ENCODE data around the gene CNPY4.

Gene CNPY4

DNA sequence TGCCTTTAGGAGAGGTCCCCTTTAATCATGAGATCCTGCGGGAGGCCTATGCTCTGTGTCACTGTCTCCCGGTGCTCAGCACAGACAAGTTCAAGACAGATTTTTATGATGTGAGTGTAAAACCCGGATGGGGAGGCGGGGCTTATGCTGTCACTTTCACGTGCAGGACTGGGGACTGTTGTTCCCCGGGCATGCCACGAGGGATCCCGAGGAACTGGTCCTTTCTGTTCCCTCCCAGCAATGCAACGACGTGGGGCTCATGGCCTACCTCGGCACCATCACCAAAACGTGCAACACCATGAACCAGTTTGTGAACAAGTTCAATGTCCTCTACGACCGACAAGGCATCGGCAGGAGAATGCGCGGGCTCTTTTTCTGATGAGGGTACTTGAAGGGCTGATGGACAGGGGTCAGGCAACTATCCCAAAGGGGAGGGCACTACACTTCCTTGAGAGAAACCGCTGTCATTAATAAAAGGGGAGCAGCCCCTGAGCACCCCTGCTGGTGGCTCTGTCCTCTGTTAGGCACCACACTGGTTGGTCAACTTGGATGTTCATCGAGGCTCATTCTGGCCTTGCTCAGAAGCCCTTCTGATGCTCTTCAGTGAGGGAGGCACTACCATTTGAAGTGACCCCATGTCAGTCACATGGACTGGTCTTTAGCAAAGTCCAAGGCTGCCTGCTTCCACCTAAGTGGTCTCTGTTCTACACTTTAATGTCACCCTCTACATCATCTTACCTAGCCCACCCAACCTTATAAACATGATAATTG lies 27.8 kb upstream of the CNPY4 start:
- no peak for DNase-seq (ENCODE audit: low spot score)

DNA sequence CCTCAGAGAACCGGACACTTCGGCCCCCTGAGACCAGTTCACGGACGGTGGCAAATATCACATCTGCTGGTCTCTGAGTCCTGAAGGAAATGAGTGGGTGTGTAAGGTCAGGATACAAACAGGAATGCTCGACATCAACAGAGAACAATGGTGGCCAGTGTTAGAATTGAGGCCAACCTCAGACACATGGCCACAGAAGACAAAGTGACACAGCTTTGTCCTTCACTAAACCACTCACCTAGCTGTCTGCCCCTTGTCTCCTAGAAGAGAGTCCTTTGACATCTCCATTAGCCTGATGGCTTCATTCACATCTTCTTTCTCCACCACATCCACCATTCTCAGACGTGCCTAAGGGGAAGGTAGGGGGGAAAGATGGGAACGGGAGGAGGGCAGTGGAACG lies 26.4 kb upstream of the CNPY4 start:
- no peak for DNase-seq (ENCODE audit: low spot score)

DNA sequence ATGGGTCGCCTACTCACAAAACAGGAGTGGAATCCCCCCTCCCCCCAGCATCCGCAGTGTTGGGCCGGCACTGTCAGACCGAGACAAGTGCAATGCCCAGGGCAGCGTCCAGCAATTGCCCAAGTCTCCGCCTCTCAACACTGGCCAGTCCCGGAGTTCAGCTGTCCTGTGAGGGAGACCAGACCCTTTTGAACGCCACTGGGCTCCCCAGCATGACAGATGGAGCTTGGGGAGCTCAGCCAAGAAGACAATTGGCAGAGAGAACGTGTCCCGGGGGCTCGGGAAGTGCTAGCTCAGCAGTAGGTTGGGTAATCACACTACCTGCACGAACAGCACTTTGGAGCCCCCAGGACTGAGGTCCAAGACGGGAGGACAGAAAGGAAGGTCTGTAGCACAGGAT lies 25.9 kb upstream of the CNPY4 start:
- no peak for DNase-seq (ENCODE audit: low spot score)

DNA sequence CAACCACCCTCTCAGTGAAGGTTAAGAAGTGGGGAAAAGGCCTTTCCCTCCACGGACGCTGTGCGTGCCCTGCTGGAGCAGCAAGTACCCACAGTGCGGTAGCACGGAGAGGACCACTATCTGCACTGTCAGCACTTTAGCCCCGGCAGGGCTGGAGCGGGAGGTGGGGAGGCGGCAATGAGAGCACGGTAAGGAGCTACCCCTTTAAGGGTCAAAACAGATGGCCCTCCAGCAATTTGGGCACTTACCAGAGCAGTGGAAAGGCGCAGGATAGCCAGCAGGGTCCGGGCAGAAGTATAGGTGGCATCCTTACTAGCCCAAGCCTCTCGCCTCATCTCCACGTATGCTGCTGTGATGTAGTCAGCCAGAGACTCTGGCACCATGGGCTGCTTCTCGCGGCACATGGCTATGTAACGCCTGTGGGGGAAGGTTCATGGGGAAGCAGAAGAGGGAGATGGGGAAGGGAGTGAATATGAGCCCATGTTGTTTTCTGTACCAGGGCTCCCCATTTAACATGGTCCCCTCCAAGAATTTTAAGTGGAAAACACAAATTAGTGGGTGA lies 25.4 kb upstream of the CNPY4 start:
- no peak for DNase-seq (ENCODE audit: low spot score)

DNA sequence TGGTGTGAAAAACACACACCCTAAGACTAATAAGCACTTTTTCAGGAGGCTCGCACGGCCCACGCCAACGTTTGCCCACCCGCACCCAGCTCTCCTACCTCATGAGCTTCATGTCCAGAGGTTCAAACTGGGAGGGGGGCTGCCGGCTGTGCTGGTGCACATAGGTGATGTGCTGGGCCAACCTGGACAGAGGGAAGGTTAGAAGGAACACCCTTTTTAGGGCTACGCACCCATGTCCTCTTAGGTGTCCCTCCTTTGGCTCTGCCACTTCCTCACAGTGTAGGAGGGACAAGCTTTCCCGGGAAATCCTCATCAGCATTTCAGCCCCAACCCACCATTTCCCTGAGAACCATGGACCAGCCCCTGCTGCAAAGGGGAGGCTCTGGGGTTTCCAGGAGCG lies 24.1 kb upstream of the CNPY4 start:
- no peak for DNase-seq (ENCODE audit: low spot score)

DNA sequence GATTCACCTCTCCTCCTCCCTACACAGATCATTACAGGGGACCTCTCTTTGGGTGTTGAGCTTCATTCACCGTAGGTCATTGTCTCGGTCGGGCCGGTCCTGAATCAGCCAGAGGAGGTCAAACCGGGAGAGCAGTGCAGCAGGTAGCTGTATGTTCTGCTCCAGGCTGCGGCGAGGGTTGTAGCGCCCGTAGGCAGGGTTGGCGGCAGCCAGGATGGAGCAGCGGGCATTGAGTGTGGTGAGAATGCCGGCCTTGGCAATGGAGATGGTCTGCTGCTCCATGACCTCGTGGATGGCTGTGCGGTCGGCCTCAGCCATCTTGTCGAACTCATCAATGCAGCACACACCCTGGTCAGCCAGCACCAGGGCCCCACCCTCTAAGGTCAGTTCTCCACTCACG lies 23.7 kb upstream of the CNPY4 start:
- no peak for DNase-seq (ENCODE audit: low spot score)

DNA sequence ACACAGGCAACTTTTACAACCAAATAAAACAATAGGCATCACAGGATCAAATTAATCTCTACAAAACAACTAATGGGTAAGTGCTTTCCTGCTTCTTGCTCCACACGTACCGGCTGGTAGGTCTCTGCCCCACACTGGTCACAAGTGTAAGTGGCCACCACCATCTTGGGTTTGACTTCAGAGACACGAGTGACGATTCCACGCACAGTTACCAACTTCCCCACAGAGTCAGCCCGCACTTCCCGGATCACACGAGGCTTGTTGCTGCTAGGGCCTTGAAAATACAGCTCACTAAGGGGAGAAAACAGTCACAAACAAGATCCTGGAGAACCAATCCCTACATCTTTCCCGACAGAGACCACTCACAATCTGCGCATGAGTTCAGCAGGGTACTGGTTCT lies 20.5 kb upstream of the CNPY4 start:
- no peak for DNase-seq (ENCODE audit: low spot score)

DNA sequence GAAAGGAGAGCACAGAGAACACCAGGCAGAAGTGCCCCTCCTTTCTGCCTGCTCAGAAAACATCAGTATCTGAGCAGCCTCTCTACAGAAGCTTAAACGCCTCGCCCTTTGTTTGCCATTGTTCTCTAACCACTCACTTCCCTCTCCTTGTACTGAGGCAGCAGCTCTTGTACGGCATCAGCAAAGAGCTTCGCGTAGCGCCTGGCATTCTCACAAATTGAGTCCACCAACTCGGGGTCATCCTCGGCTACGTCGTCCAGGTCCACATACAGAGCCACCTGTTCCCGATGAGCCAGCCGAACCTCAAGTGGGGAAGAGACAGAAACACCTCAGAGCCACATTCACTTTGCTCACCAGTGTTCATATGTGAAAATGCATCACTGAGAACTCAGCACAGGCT lies 20.0 kb upstream of the CNPY4 start:
- DNase-seq (ENCODE audit: low spot score), result no peak

DNA sequence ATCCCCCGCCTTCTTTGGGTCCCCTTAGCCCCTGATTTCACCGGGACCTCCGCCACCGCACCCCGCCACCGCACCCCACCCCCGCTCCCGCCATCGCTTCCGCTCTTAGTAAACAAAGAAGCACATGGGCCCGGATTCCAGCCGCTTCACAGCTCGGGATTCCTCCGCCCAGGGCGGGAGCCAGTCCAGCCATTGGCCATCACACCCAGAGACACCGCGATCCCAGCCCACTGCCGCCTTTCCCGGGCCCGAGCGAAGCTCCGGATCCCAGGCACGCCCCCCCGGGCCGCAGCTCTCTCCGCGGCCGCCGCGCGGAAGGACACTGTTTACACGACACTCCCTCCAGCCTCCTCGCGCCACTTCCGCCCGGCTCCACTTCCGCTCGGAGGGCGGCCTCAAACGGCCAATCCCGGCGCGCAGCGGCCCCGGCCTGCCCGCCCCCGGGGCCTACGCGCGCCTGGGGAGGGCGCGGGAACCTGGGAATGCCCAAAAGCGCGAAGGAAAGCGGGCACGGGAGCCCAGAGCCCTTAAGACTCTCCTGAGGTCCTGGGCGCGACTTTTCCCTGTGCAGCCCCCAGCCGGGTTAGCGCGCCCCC lies 18.9 kb upstream of the CNPY4 start:
- peak; percentile 97 for DNase-seq (ENCODE audit: low spot score)

DNA sequence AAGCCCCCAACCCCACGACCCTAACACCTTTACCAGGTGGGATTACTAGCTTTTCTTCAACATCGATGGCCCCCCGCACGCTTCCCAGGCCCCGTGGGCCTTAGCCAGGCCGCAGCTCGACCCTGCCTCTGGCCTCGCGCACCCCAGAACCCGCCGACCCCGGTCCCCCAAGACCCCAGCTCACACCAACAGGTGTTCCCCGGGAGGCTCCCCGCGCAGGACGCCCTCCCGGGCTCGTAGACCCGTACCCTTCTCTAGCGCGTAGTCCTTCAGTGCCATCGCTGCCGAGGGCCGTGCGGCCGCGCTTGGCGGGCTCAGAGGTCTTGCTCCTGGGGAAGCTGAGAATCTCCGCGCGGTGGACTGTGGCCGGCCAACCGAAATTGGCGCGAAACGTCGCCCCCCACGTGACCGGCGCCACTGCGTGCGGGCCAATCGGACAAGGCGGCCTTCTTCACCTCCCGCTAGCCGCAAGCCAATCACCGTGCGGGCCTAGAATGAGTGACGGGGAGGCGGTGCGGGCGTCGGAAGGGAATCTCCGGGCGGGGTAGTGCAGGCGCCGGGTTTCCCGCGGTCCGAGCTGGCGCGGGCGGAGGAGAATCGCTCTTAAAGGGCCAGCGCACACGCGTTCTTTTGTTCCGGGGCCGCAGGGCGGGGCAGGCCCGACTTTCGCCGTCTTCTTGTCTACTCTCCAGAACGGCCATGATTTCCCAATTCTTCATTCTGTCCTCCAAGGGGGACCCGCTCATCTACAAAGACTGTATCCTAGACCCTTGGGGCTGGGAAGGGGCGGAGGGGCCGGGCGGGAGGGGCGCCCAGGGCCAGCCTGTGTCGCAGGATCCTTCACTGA lies 18.2 kb upstream of the CNPY4 start, which contains the start of the genes AP4M1 and MCM7:
Gene AP4M1, plus strand, starts transcription at position 628 of the 847 bp plus-strand sequence. Its CDS starts 72 bp downstream, at position 700.
Gene MCM7, minus strand, starts transcription at position 382 of the 847 bp plus-strand sequence. Its CDS starts 103 bp downstream, at position 279.
- peak; percentile 98 for DNase-seq (ENCODE audit: low spot score)

DNA sequence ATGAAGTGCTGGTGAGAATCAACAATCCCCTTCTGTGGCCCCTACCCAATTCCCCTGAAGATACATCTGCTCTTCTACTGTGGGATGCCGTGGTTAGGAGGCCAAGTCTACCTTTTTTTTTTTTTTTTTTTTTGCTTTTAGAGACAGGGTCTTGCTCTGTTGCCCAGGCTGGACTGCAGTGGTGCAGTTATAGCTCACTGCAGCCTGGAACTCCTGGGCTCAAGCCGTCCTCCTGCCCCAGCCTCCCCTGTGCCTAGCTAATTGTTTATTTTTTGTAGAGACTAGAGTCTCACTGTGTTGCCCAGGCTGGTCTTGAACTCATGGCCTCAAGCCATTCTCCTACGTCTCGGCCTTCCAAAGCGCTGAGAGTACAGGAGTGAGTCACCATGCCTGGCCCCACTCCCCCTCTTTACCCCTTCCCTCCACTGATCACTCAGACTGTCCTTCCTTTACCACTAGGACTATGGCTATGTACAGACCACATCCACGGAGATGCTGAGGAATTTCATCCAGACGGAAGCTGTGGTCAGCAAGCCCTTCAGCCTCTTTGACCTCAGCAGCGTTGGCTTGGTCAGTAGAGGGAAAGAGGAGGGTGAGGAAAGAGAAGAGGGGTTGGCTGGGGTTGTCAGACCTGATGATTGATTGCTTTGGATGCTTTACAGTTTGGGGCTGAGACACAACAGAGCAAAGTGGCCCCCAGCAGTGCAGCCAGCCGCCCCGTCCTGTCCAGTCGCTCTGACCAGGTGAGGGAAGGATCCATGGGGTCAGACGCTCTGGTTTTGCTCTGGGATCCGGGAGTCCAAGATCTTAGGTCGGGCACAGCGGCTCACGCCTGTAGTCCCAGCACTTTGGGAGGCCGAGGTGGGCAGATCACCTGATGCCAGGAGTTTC lies 16.2 kb upstream of the CNPY4 start:
- no peak for DNase-seq (ENCODE audit: low spot score)

DNA sequence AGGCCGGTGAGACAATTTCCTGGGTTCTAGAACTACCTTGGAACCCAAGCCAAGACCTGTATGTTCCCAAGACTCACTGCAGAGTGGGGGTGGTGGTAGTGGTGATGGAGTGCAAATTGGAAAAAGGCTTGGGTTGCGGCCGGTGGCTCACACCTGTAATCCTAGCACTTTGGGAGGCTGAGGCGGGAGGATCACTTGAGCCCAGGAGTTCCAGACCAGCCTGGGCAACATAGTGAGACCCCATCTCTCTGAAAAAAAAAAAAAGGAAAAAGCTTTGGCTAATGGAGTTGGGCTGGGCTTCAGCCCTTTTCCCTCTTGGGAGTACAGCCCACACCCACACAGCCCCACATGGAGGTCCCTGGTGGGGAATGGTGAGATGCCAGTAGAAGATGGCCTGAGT lies 13.9 kb upstream of the CNPY4 start:
- no peak for DNase-seq (ENCODE audit: low spot score)

DNA sequence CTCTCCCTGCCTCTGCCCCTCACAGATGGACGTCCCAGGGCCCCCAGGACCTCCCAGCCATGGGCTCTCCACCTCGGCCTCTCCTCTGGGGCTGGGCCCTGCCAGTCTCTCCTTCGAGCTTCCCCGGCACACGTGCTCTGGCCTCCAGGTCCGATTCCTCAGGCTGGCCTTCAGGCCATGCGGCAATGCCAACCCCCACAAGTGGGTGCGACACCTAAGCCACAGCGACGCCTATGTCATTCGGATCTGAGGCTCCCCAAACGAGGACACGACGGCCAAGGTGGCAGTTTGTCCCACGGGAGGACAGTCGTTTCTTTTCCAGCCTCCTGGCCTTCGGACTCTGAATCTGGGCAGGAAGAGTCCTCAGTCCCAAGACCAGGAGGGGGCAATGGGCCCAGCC lies 12.8 kb upstream of the CNPY4 start:
- DNase-seq (ENCODE audit: low spot score), result no peak

DNA sequence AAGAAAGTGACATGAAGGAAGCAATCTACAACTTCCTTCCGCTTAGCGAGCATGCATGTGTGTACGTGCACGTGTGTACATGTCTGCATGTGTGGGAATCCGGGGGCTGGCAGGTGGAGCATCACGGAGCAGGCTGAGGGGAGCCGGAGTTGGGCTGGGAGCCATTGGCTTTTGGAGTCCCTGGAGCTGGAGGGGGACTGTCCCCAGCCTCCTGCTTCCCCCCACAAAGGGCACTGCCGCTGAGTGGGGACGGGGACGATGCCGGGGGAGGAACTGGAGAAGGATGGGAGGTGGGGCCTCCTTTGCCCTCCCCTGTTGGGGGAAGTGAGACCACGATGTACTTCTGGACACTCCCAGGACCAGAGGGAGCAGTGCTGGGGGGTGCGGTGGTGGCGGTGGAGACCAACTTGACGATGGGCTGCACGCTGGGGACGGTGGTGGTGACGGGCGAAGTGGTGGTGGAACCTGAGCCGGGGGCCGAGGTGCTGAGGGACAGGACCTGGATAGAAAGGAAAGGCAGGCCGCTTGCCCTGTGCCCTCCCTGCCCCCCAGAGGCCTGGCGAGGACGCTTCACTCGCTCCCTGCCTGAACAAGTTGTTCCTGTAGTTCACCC lies 12.2 kb upstream of the CNPY4 start:
- no peak for DNase-seq (ENCODE audit: low spot score)

DNA sequence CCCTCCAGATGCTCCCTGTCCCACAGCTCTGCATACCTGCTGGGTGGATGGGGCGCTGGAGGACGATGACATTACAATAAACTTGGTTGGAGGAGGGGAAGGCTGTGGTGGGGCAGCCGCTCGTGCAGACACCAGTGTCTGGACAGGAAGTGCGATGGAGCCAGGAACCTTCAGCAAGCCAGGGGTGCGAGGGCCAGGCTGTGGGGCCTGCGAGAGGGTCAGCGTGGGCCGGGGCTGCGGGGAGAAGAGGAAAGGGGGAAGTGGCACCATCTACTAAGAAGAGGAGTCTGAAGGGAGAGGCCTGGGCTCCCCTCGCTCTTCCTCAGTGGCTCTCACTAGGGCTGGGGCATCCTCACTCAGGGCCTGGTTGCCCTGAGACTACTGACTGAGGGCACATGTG lies 11.5 kb upstream of the CNPY4 start:
- DNase-seq (ENCODE audit: low spot score), result no peak

DNA sequence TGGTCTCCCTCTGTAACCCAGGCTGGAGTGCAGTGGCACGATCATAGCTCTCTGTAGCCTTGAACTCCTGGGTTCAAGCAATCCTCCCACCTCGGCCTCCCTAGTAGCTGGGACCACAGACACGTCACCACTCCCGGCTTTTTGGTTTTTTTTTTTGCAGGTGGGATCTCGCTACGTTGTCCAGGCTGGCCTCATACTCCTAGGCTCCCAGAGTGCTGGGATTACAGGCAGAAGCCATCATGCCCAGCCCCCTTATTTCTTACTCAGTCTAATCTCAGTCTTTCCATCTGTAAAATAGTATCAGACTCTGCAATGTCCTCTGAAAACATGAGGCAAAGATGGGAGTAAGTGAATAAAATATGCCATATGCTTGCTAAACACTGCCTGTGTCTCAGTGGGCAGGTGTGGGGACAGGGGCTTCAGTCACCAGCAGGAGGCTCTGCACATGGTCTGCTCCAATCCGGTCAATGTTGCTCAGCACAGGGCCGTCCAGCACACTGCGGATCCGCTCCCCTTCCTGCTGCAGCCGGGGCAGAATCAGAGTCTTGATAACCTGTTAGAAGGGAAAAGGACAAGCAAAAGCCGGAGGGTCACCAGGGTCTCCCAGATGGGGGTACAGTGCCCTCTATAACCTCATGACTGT lies 9.8 kb upstream of the CNPY4 start:
- DNase-seq (ENCODE audit: low spot score), result no peak

DNA sequence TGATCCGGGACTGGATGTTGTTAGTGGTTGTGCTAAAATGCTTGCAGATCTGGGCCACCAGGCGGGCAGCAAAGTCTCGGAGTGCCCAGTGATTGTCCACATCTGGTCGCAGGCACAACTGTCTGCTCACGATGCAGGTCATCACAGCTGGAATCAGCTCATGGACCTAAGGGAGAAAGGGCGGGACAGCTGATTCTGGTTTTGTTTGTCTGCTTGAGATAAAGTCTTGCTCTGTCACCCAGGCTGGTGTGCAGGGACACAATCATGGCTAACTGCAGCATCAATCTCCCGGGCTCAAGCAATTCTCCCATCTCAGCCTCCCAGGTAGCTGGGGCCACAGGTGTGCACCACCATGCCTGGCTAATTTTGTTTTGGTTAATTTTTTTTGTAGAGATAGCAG lies 8.3 kb upstream of the CNPY4 start:
- no peak for DNase-seq (ENCODE audit: low spot score)

DNA sequence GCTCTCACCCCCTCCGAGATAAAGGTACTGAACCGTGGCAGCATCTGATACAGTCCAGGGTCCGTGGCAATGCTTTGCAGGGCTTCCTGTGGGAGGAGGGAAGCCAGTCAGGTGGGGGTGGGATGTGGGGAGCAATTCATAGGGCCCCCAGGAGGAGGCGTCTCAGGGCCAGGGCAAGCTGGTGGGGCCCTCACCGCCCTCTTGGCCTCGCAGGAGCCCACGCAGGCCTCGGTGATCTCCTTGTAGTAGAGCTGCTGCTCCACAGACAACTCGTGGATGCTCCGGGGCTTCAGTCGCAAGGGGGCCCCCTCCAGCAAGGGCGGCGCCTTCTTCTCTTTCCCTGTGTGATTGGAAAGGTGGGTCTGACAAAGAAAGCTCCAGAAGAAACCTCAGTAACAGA lies 7.5 kb upstream of the CNPY4 start:
- DNase-seq (ENCODE audit: low spot score), result no peak

DNA sequence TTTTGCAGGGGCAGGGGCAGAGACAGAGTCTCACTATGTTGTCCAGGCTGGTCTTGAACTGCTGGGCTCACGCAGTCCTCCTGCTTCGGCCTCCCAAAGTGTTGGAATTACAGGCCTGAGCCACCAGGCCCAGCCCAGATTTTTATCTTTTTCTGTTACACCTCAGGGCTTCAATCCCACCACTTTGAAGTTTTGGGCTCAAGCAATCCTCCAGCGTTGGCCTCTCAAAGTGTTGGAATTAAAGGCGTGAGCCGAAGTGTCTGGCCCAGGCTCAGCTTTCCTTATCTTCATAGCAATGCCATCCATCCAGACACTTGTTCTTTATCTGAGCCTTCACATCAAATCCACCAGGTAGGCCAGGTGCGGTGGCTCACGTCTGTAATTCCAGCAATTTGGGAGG lies 4.4 kb upstream of the CNPY4 start:
- DNase-seq (ENCODE audit: low spot score), result no peak

DNA sequence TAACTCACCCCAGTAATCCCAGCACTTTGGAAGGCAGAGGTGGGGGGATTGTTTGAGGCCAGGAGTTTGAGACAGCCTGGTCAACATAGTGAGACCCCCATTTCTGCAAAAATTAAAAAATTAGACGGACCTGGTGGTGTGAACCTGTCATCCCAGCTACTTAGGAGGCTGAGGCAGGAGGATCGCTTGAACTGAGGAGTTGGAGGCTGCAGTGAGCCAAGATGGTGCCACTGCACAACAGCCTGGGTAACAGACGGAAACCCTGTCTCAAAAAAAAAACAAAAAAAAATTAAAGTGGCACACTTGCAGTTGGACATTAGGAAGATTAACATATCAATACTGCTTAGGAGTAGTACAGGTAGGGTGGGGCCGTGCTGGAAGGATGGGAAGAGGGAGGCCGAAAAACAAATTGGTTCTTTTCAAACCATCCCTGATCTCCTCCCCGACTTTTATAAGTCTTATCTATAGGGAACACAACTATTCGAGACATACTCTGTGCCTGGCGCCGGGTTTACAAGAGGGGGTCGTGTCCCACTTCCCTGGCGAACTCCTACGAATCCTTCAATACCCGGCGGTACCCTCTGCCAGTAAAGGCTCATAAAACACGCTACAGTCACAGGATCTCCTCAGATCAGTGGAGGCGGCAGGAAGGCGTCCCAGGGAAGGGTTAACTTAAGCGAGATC lies 904 bp upstream of the CNPY4 start:
- DNase-seq (ENCODE audit: low spot score), result no peak

Measured in HuH-7.5 (cell line).